HG03520 (cell line): ENCODE measurements around the gene DHRS9.
"Not testable (repeated sequence)": the region's sequence is repeated elsewhere in the genome, so short reads cannot be mapped to it uniquely, and the experiment has no call there.

Source experiments
- ATAC-seq: cut with Tn5 transposase; IDR thresholded peaks from one replicate; pipeline ENCODE4 v1.9.1; 2021; ENCODE audit warnings: mild to moderate bottlenecking, moderate library complexity; ENCODE audit not compliant: unreplicated experiment

Gene DHRS9

GRCh38 chr2:169131587-169132512 lies 62.5 kb downstream of the DHRS9 start:
- peak; percentile 69 for ATAC-seq

DNA sequence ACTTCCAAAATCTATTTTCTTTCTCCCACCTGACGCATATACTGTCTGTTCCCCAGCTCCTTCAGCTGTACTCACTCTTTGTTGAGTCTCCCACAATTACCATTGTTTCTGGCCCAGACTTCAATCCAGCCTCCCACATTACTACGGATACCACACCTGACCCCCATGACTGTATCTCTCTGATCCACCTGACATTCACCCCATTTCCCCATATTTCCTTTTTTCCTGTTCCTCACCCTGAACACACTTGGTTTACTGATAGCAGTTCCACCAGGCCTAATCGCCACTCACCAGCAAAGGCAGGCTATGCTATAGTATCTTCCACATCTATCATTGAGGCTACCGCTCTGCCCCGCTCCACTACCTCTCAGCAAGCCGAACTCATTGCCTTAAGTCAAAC lies 64.9 kb downstream of the DHRS9 start:
- not testable (repeated sequence) for ATAC-seq

DNA sequence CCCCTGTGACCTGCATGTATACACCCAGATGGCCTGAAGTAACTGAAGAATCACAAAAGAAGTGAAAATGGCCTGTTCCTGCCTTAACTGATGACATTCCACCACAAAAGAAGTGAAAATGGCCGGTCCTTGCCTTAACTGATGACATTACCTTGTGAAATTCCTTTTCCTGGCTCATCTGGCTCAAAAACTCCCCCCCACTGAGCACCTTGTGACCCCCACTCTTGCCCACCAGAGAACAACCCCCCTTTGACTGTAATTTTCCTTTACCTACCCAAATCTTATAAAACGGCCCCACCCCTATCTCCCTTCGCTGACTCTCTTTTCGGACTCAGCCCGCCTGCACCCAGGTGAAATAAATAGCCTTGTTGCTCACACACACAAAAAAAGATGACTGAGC lies 67.1 kb downstream of the DHRS9 start:
- ATAC-seq: not testable (repeated sequence)

DNA sequence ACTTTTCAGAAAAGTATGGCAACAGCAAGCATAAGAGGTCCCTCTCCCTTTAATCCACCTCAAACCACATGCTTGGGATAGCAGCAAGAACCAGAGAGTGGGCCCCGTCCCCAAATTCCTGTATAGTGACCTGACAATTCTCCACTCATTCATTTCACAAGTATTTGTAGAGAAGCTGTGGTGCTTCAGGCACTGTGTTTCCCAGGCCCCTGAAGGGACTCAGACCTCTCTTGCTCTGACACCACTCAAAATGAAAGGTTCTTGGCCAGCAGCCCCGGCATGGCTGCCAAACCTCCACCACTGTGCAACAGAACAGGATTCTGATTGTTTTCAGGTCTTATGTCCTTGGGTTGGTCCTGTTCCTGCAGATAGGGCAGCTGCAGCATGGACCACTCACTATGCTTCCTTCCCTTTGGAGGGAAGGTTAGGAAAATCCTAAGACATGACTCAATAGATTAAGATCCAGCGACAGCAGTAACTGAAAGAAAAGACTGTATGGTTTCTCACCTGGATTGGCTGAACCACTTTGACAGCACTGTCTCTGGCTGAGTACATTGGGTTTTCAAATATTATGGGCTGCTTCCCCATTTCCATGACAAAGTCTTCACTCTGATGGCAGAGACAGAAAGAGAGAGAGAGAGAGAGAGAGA lies 67.6 kb downstream of the DHRS9 start:
- ATAC-seq: no peak

DNA sequence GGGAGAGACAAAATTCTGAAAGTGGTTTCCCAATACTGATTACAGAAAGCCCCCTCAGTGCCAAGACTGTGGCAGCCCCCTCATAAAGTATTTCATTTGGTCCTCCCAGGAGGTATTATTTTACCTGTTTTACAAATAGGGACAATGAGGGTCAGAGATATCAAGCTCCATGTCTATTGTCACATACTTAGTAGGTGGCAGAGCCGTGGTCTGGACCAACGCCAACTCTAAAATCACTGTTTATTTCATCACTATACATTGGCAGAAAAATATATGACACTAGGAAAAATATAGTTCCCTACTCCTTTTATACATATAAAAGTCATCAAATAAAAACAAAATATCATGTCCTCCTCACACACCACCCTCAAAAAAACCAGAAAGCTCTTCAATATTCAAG lies 68.6 kb downstream of the DHRS9 start:
- ATAC-seq: no peak

DNA sequence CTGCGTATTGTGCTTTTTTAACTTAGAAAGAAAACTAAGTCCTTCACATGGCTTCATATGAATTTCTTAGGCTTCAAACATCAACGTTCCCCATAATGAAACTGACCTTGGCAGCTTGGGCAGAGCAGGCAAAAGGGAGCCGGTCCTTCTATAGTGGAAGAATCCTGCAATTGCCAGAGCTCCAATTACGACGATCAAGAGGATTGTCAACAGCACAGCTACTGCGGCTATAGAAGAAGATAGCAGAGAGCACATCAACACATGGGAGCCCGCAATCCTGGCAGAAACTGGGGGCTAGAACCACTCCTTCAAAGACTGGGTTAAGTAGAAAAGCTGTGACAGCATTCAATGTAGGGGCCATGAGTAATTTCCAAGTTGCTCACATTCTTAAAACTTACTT lies 69.8 kb downstream of the DHRS9 start:
- no peak for ATAC-seq

GRCh38 chr2:169139993-169140767 lies 70.8 kb downstream of the DHRS9 start:
- no peak for ATAC-seq

DNA sequence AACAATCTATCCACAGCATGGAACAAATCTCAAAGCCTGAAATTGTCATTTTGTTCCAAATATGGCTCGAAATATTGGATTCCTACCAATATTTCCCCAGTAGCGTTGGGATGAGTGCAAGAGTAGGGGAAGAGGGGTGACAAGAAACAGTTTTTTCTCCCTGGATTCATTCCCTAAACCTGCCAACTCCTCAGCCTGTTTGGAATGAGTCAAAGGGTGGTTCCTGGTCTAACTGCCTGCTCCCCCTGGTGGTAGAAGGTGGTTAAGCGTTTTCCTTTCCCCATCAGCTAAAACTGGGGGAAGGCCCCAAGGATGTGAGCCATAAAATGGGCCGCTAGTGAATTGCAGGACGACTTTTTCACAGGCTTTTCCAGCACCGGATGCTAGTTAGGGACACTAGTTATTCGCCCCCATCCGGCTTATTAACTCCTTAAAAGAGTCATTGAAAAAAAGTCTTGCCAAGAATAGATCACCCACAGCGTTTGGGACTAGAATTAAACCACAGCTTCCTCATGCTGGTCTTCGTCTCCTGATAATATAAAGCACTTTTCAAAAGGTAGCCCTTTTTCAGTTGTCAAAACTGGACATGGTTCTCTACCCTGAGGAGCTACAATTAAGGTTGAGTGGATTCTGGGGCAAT lies 72.5 kb downstream of the DHRS9 start:
- peak; percentile 63 for ATAC-seq

GRCh38 chr2:169143998-169144397 lies 74.6 kb downstream of the DHRS9 start:
- no peak for ATAC-seq
